Subcutaneous abdominal adipose tissue (tissue), 5 donors: Measurements from ENCODE around the gene CALHM4.

Source experiments
- H3K27ac ChIP-seq: one replicate; pipeline ENCODE4 v1.7.0; 2013; ENCODE audit warnings: low read depth, mild to moderate bottlenecking, inconsistent platforms, low read length, moderate library complexity
- H3K27me3 ChIP-seq, 5 donors: one replicate each; pipeline ENCODE4 v1.7.0; 2013; ENCODE audit warnings: low read length in 5 of 5, inconsistent platforms in 1 of 5; ENCODE audit not compliant: control insufficient read depth in 5 of 5, insufficient read depth in 4 of 5
- H3K36me3 ChIP-seq, 5 donors: one replicate each; pipeline ENCODE4 v1.7.0; 2013; ENCODE audit warnings: low read length in 5 of 5; ENCODE audit not compliant: control insufficient read depth in 5 of 5, insufficient read depth in 5 of 5
- H3K4me1 ChIP-seq, 5 donors: one replicate each; pipeline ENCODE4 v1.7.0; 2013; ENCODE audit warnings: low read length in 5 of 5, mild to moderate bottlenecking in 3 of 5, moderate library complexity in 1 of 5; ENCODE audit not compliant: control insufficient read depth in 5 of 5, insufficient read depth in 5 of 5
- H3K4me3 ChIP-seq, 5 donors: one replicate each; pipeline ENCODE4 v1.7.0; 2013; ENCODE audit warnings: low read length in 5 of 5, low read depth in 1 of 5
- H3K9ac ChIP-seq, 5 donors: one replicate each; pipeline ENCODE4 v1.7.0; 2013; ENCODE audit warnings: low read length in 5 of 5, mild to moderate bottlenecking in 4 of 5, moderate library complexity in 3 of 5
- H3K9me3 ChIP-seq, 5 donors: one replicate each; pipeline ENCODE4 v1.7.0; 2013; ENCODE audit warnings: low read length in 5 of 5; ENCODE audit not compliant: control insufficient read depth in 5 of 5
- donor health status: healthy.
- donor health status: healthy.
- donor health status: healthy.
- donor health status: healthy.
- donor health status: healthy.

CALHM4 gene

DNA sequence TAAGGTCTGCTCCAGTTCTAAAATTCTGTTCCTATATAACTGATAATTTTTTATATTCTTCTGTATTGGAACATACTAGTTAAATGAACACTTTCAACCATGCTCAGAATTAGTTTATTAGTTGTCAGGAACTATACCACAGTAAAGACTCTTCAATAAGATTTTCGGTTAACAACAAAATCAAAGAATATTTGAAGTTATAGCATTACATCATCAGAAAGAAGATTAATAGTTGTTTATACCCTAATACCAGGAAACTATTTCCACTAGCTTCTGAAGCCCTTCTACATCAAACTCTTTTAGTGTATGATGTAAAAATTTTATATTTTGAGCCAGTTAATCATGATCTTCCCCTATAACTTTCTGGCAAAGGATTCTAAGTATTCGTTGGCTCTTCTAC, 6.6 kb downstream of the CALHM4 start:
- H3K36me3 ChIP-seq: no peaks in the 10 kb centered on the region
- no peak overlapping the region for H3K4me3 ChIP-seq
- no peaks in the 10 kb centered on the region for H3K9me3 ChIP-seq
- no peak overlapping the region for H3K9ac ChIP-seq
- peaks cover under 1 to 10% (median 3%) of the 10 kb centered on the region in 5 donors for H3K4me1 ChIP-seq
- no peak overlapping the region for H3K27ac ChIP-seq
- H3K27me3 ChIP-seq: no peaks in the 10 kb centered on the region

DNA sequence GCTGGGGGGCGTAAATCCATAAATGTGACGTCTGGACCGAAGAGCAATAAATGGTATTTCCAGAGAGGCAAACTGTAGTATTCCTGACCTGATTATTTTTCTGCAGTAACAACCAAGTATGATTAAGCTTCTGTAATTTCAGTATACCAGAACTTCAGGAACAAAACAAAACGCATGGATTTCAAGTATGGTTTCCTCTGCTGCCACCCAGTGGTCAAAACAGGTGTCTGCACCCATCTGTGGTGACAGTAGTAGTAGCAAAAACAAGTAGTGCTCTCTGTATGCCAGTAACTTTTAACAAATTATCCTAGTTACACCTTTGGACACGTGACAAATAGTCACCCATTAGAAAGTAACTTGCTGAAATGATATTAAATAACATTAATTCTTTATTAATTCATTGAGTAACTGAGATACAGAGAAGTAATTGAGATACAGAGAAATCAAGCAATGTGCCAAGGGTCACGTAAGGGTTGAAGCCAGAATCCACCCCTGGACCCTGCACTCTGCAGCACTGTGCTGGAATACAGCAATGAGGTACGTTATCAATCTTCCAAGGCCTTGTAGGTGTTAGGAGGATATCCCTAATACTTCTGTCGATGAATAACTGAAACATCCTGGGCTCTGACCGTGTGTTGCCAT, 7.9 kb downstream of the CALHM4 start:
- Histone ChIP-seq H3K4me1 (peaks cover 3 to 13% (median 7%) of the 10 kb centered on the region in 5 donors), H3K9me3 (no peaks in the 10 kb centered on the region), H3K9ac (peak overlapping the region in 1 of 5 donors; percentile 32), H3K27ac (no peak overlapping the region), H3K27me3 (no peaks in the 10 kb centered on the region), H3K36me3 (no peaks in the 10 kb centered on the region), H3K4me3 (peak overlapping the region; percentile 29 to 58 (median 33))

GRCh38 chr6:116562019-116562403, 8.5 kb downstream of the CALHM4 start:
- Histone ChIP-seq H3K9ac (no peak overlapping the region), H3K27me3 (no peaks in the 10 kb centered on the region), H3K36me3 (no peaks in the 10 kb centered on the region), H3K9me3 (no peaks in the 10 kb centered on the region), H3K27ac (no peak overlapping the region), H3K4me1 (peaks cover 3 to 13% (median 7%) of the 10 kb centered on the region in 5 donors), H3K4me3 (no peak overlapping the region)

DNA sequence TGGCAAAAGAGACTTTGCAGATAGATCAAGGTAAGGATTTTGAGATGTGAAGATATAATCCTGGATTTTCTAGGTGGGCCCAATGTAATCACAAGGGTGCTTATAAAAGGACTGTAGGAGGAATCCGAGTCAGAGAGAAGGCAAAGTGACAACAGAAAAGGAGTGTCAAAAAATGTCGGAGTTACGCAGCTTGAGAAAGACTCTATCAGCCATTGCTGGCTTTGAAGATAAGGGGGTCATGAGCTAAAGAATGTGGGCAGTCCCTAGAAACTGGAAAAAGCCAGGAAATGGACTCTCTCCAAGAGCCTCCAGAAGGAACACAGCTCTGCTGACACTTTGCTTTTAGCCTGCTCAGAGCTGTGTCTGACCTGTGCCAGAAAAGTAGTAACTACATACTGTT, 9.1 kb downstream of the CALHM4 start:
- H3K36me3 ChIP-seq: no peaks in the 10 kb centered on the region
- H3K27me3 ChIP-seq: no peaks in the 10 kb centered on the region
- no peaks in the 10 kb centered on the region for H3K9me3 ChIP-seq
- H3K27ac ChIP-seq: no peak overlapping the region
- no peak overlapping the region for H3K4me3 ChIP-seq
- H3K4me1 ChIP-seq: peaks cover 3 to 13% (median 7%) of the 10 kb centered on the region in 5 donors
- no peak overlapping the region for H3K9ac ChIP-seq

GRCh38 chr6:116563830-116564229, 10.3 kb downstream of the CALHM4 start:
- H3K9me3 ChIP-seq: no peaks in the 10 kb centered on the region
- H3K36me3 ChIP-seq: no peaks in the 10 kb centered on the region
- no peak overlapping the region for H3K4me3 ChIP-seq
- no peaks in the 10 kb centered on the region for H3K27me3 ChIP-seq
- peaks cover 3 to 13% (median 7%) of the 10 kb centered on the region in 5 donors for H3K4me1 ChIP-seq
- H3K9ac ChIP-seq: no peak overlapping the region
- no peak overlapping the region for H3K27ac ChIP-seq

DNA sequence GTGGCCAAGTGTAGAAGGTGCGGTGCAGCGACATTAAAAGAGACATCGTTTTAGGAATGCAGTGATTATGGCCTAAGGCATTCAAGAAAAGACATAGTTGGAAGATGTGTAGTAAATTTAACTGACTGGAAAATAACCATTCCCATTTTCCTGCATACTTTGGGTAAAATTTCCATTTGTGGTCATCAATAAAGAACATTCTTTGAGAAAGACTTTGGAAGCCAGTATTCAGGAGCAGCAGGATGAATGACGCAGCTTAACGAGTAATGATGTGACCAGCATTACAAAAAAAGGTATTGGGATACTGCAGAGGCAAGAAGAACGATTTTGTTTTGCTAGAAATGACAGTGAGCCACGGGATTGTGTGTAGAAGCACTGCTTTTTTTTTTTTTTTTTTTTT, 10.8 kb downstream of the CALHM4 start:
- H3K27me3 ChIP-seq: no peaks in the 10 kb centered on the region
- H3K4me3 ChIP-seq: no peak overlapping the region
- H3K9me3 ChIP-seq: no peaks in the 10 kb centered on the region
- no peaks in the 10 kb centered on the region for H3K36me3 ChIP-seq
- peaks cover 3 to 13% (median 7%) of the 10 kb centered on the region in 5 donors for H3K4me1 ChIP-seq
- H3K9ac ChIP-seq: peak overlapping the region in 1 of 5 donors; percentile 62
- no peak overlapping the region for H3K27ac ChIP-seq

DNA sequence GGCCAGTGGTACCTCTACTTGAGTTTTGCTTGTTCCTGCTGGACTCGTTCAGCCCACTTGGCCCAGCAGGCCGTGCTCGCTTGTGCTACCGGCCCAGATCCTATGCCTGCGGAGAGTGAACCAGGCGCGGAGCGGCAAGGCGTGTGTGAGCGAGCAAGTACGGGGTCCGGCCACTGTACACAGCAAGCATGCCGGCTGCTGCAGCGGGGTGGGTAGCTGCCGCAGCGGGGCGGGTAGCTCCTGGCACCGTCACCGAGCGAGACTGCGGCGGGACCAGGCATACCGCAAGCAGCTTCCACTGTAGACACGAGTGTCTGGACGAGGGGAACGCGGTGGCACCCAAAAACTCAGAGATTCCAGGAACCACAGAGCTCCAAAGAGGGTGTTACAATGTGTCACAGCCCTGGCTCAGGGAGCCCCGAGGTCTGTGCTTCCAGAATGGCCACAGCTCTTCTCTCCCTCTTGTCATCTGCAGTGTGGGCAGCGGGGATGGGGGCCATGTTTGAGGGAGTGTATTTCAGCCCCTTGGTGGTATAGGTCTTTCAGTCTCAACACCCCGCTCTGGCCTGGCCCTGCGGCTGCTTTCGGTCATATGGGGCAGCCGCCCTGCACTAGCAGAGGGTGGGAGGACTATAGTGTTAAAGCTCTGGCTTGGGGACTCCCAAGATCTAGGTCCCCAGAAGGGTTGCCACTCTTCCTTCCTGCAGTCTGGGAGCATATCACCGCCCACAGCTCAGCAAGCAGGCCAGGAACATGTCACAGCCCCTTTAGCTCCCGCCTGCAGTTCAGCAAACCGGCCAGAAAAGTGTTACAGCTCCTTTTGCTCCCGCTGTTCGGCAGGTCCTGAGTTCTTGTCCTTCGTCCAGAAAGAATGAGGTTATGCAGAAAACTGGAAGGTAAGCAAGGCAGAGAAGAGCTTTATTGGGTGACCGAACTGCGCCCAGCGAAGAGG, 11.6 kb downstream of the CALHM4 start:
- Histone ChIP-seq H3K9me3 (no peaks in the 10 kb centered on the region), H3K27ac (no peak overlapping the region), H3K36me3 (no peaks in the 10 kb centered on the region), H3K4me1 (peaks cover 3 to 16% (median 12%) of the 10 kb centered on the region in 5 donors), H3K9ac (peak overlapping the region in 4 of 5 donors; percentile 50 to 65 (median 58)), H3K4me3 (peak overlapping the region; percentile 40 to 75 (median 56)), H3K27me3 (no peaks in the 10 kb centered on the region)

DNA sequence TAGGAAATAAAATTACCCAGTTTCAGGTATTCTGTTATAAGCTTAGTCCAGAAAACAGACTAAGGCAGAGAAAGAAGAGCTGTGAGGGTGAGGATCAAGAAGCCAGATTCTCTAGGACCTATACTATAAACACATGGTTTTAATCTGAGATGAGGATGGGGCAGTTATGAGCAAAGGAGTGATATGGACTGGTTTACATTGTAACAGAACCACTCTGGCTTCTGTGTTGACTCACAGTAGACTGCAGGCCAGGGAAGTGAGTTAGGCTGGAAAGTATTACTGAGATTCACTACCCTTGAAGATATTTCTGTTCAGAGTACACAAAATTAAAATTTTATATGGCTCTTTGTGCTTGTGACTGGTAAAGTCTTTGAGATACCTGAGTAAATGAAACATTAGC, 14.6 kb downstream of the CALHM4 start:
- Histone ChIP-seq H3K9ac (no peak overlapping the region), H3K4me1 (peaks cover 8 to 37% (median 29%) of the 10 kb centered on the region in 5 donors), H3K36me3 (no peaks in the 10 kb centered on the region), H3K9me3 (no peaks in the 10 kb centered on the region), H3K27me3 (no peaks in the 10 kb centered on the region), H3K27ac (no peak overlapping the region), H3K4me3 (no peak overlapping the region)

DNA sequence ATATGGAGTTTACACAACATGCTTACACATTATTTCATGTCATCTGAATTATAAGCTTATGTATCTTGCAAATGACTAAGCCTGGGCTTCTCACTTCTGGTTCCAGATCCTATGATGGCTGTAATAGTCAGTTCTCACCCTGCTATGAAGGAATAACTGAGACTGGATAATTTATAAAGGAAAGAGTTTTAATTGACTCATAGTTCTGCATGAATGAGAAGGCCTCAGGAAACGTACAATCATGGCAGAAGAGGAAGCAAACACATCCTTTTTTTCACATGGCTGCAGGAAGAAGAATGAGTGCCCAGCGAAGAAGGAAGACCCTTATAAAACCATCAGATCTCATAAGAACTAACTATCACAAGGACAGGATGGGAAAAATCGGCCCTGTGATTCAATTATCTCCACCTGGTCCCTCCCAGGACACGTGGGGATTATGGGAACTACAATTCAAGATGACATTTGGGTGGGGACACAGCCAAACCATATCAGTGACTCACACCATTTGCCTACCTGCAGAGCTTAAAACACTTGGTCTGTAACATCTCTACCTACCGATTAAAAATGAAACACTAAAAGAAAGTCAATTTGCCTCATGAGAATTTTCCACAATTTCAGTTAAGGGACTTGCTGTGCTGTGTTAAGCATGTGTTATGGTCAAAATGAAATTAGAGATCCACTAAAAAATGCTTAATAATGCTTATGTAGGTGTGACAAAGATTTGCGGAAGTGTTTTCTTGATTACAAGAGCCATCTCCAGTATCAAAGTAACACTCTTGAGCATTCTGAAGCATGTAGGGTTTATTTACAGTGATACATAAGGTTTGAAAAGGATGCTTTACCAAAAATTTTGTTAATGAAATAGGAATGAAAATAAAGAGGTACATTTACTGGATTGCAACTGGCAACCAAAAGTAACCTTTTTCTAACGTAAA, 15.5 kb downstream of the CALHM4 start:
- Histone ChIP-seq H3K4me3 (no peak overlapping the region), H3K9me3 (no peaks in the 10 kb centered on the region), H3K36me3 (no peaks in the 10 kb centered on the region), H3K27me3 (no peaks in the 10 kb centered on the region), H3K9ac (no peak overlapping the region), H3K4me1 (peaks cover 8 to 38% (median 34%) of the 10 kb centered on the region in 5 donors), H3K27ac (no peak overlapping the region)
